Astrocyte of the spinal cord (primary cell): ENCODE data around the gene KCNK4.

ENCODE experiments used
- DNase-seq: peaks from one replicate; pipeline ENCODE4 v3.0.0; 2011; ENCODE audit warnings: low read depth, low spot score
- H3K4me3 ChIP-seq: 2 replicates; pipeline ENCODE4 v1.5.1; 2011; ENCODE audit warnings: low read depth, mild to moderate bottlenecking, low read length, moderate library complexity
- in situ Hi-C: cut with HindIII; loops from 2 replicates; pipeline ENCODE4 v1.10.0; 2017; ENCODE audit warnings: low sequenced_read_pairs
- TF ChIP-seq, protein P1 (sequence below): IDR thresholded peaks from 2 replicates; pipeline ENCODE4 v1.5.1; 2012; ENCODE audit warnings: low read depth, mild to moderate bottlenecking, low read length, inconsistent platforms

KCNK4 gene

DNA sequence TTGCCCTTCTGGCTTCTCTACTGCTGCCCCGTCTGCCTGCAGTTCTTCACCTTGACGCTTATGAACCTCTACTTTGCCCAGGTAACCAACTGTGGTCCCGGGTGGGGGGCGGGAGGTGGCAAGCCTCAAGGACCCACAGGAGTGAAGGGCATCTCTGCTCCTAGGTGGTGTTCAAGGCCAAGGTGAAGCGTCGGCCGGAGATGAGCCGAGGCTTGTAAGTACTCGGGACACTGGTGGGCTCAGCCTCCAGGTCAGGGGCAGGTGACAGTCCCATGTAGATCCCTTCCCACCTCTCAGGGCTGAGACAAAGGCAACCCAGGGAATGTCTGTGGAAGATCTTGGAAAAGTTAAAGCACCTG lies 4.3 kb upstream of the KCNK4 start:
- in situ Hi-C loops, result no loop called here
- H3K4me3 ChIP-seq, result no peak overlapping the region
- DNase-seq, result no peak
- TF ChIP-seq, protein P1, sequence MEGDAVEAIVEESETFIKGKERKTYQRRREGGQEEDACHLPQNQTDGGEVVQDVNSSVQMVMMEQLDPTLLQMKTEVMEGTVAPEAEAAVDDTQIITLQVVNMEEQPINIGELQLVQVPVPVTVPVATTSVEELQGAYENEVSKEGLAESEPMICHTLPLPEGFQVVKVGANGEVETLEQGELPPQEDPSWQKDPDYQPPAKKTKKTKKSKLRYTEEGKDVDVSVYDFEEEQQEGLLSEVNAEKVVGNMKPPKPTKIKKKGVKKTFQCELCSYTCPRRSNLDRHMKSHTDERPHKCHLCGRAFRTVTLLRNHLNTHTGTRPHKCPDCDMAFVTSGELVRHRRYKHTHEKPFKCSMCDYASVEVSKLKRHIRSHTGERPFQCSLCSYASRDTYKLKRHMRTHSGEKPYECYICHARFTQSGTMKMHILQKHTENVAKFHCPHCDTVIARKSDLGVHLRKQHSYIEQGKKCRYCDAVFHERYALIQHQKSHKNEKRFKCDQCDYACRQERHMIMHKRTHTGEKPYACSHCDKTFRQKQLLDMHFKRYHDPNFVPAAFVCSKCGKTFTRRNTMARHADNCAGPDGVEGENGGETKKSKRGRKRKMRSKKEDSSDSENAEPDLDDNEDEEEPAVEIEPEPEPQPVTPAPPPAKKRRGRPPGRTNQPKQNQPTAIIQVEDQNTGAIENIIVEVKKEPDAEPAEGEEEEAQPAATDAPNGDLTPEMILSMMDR, result no peak

DNA sequence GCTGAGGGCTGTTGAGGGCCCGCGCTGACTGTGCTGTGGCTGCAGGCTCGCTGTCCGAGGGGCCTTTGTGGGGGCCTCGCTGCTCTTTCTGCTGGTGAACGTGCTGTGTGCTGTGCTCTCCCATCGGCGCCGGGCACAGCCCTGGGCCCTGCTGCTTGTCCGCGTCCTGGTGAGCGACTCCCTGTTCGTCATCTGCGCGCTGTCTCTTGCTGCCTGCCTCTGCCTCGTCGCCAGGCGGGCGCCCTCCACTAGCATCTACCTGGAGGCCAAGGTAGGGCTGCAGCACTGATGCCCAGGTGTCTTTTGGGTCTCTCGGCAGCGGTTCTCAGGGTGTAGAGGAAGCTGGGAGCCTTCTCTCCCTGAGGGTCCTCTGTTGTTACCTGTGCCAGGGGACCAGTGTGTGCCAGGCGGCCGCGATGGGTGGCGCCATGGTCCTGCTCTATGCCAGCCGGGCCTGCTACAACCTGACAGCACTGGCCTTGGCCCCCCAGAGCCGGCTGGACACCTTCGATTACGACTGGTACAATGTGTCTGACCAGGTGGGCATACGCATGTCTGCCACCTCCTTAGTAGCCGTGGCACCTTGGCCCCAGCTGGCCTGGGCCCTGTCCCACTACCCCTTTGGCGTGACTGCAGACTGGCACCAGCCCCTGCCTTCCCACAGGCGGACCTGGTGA lies 3.3 kb upstream of the KCNK4 start:
- in situ Hi-C loops, result no loop called here

DNA sequence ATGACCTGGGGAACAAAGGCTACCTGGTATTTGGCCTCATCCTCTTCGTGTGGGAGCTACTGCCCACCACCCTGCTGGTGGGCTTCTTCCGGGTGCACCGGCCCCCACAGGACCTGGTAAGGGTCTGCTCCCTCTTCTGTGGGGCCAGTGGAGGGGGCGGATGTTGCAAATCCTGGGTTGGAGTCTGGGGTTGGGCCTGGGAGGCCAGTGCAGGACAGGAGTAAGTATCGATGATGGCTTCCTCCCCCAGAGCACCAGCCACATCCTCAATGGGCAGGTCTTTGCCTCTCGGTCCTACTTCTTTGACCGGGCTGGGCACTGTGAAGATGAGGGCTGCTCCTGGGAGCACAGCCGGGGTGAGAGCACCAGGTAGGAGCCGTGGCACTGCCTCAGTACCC lies 2.8 kb upstream of the KCNK4 start:
- in situ Hi-C loops, result no loop called here
- H3K4me3 ChIP-seq, result no peak overlapping the region
- TF ChIP-seq, protein P1, result no peak
- no peak for DNase-seq

More for the DNA sequence above, 3.3 kb upstream of the KCNK4 start:
- DNase-seq, result no peak
- TF ChIP-seq, protein P1, result no peak
- no peak overlapping the region for H3K4me3 ChIP-seq

DNA sequence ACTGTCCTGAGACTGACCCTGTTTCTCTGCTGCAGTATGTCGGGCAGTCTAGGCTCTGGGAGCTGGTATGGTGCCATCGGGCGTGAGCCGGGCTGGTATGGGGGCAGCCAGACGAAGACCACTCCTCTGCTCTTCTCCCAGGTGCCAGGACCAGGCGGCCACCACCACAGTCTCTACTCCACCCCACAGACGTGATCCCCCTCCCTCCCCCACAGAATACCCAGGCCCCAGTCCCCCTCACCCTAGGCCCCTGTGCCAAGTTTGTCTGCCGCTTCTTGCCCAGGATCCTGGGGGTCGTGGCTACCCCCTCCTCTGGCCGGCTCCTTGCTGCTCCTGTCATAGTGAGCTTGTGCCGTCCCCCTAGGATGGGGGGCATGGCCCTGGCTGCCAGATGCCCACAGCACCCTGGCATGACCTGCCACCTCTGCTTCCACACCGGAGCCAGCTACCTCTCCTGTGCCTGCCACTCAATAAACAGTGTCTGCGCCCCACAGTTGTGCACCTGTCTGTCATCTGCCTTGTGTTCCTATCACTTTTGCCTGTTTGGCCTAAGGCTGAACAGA lies 2.0 kb upstream of the KCNK4 start:
- H3K4me3 ChIP-seq, result no peak overlapping the region
- no peak for DNase-seq
- TF ChIP-seq, protein P1, result no peak
- in situ Hi-C loops, result no loop called here

DNA sequence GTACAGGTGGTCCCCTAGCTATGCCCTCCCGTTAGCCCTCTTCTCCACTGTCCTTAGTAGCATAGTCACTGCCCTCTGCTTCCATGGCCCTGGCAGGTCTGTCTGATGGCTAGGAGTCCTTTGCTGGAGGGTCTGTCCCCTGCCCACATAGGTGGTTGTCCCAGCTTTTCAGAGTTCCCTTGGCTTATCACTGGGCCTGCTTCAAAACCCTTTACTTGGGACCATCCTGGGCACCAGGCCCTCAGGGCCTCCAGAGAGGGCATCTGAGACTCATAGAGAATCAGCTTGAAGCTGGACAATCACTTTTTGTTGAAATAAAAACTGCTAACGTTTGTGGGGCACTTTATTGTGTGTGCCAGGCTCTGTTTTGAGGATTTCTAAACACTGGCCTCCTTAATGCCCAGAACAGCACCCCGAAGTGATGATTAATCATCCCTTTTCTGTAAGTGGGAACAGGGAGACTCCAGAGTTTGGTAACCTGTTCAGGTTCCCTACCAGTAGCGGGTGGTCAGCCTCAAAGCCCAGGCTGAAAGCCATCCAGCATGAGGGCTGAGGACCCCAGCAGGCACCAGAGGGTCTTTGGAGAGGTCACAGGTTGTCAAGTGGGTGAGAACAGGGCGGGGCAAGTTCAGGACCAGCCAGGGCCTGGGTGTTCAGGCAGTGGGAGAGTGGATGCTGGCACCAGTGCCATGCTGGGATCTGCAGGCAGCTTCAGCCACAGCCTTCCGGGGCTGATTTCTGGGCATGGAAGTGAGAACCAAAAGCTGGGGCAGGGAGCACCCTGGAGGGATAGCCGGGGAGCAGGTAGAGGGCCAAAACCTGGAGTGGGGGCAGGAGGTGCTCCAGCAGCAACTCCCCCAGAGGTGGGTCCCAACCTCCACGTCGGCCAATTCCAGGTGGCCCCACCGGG lies 495 bp upstream of the KCNK4 start:
- in situ Hi-C loops, result no loop called here
- H3K4me3 ChIP-seq, result no peak overlapping the region
- TF ChIP-seq, protein P1, result no peak
- DNase-seq, result no peak

DNA sequence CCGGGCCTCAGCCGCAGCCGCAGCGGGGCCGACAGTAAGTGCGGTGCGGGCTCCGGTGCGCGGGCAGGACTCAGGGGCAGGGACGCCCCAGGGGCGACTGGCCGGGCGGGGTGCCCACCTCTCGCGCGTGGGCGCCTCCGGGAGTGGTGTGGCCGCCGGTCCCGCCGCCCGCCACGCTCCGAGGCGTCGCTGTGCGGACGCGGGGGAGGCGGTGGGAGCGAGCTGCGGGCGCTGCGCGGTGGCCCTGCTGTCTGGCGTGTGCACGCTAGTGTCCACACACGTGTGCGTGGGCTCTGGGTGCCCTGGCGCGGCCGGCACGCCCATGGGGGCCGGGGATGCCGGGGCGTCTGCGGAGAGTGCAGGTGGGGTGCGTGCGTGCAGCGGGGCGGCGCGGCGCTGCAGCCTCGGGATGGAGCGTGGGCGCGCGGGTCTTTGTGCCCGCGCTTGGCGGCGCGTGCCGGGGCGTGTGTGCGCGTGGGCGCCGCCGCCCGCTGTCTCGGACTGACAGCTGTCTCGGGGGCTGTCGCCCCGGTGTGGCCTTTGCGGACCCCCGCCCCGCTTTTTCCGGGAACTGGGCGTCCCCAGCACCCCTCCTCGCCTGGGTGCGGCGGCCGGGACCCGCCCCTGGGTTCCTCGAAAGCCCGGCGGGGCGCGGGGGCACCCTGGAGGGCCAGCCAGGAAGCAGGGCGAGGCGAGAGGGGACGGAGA lies 804 bp downstream of the KCNK4 start:
- DNase-seq, result no peak
- H3K4me3 ChIP-seq, result no peak overlapping the region
- TF ChIP-seq, protein P1, result no peak
- in situ Hi-C loops, result no loop called here
